Mesenchymal stem cell (in vitro differentiated cells and primary cell): ENCODE results near the gene PLPPR1.

ENCODE experiments used
- DNase-seq: peaks from one replicate; pipeline ENCODE4 v3.0.0-alpha.2; 2013
- H2AFZ ChIP-seq: one replicate; pipeline ENCODE4 v1.6.1; 2013; ENCODE audit warnings: low read depth, mild to moderate bottlenecking, control low read depth, inconsistent platforms, low read length, moderate library complexity
- H2AK5ac ChIP-seq: 2 replicates; pipeline ENCODE4 v1.6.1; 2013; ENCODE audit warnings: low read length, moderate library complexity, mild to moderate bottlenecking, inconsistent platforms; ENCODE audit not compliant: severe bottlenecking
- H2BK120ac ChIP-seq: one replicate; pipeline ENCODE4 v1.6.1; 2013; ENCODE audit warnings: low read depth, mild to moderate bottlenecking, inconsistent platforms, low read length, moderate library complexity
- H2BK12ac ChIP-seq, 2 experiments: one replicate each; pipeline ENCODE4 v1.6.1; 2013; ENCODE audit warnings: inconsistent platforms in 2 of 2, low read length in 2 of 2, mild to moderate bottlenecking in 2 of 2, moderate library complexity in 2 of 2, control low read depth in 1 of 2
- H2BK15ac ChIP-seq: one replicate; pipeline ENCODE4 v1.6.1; 2013; ENCODE audit warnings: mild to moderate bottlenecking, low read depth, inconsistent platforms; ENCODE audit not compliant: poor library complexity, severe bottlenecking
- H2BK5ac ChIP-seq: 2 replicates; pipeline ENCODE4 v1.6.1; 2013; ENCODE audit warnings: low read depth, mild to moderate bottlenecking, low read length, control low read depth, inconsistent platforms; ENCODE audit not compliant: poor library complexity, severe bottlenecking
- H3K14ac ChIP-seq, 2 experiments: one replicate each; pipeline ENCODE4 v1.6.1; 2013; ENCODE audit warnings: inconsistent platforms in 2 of 2, low read length in 2 of 2, control low read depth in 1 of 2, mild to moderate bottlenecking in 1 of 2, moderate library complexity in 1 of 2
- H3K18ac ChIP-seq, 2 experiments: one replicate each; pipeline ENCODE4 v1.6.1; 2013; ENCODE audit warnings: inconsistent platforms in 2 of 2, low read length in 2 of 2, control low read depth in 1 of 2, low read depth in 1 of 2, mild to moderate bottlenecking in 1 of 2
- H3K23ac ChIP-seq, 2 experiments: one replicate each; pipeline ENCODE4 v1.6.1; 2013; ENCODE audit warnings: inconsistent platforms in 2 of 2, low read length in 2 of 2, mild to moderate bottlenecking in 2 of 2, moderate library complexity in 2 of 2, control low read depth in 1 of 2
- H3K27ac ChIP-seq: 2 replicates; pipeline ENCODE4 v1.5.1; 2013; ENCODE audit warnings: mild to moderate bottlenecking, moderate library complexity, low read length, control low read depth, inconsistent platforms; ENCODE audit not compliant: poor library complexity, severe bottlenecking
- H3K27me3 ChIP-seq, 2 experiments: 2 replicates each; pipeline versions ENCODE4 v1.6.1 to v1.7.0; 2013; ENCODE audit warnings: low read length in 2 of 2, mild to moderate bottlenecking in 2 of 2, moderate library complexity in 2 of 2, control low read depth in 1 of 2, inconsistent platforms in 1 of 2; ENCODE audit not compliant: control insufficient read depth in 1 of 2, insufficient read depth in 1 of 2
- H3K36me3 ChIP-seq, 2 experiments: 2 replicates each; pipeline versions ENCODE4 v1.6.1 to v1.7.0; 2013; ENCODE audit warnings: low read length in 2 of 2, control low read depth in 1 of 2, inconsistent platforms in 1 of 2, low read depth in 1 of 2, mild to moderate bottlenecking in 1 of 2; ENCODE audit not compliant: insufficient read depth in 2 of 2, control insufficient read depth in 1 of 2
- H3K4ac ChIP-seq, 2 experiments: one replicate each; pipeline ENCODE4 v1.6.1; 2013; ENCODE audit warnings: inconsistent platforms in 2 of 2, low read length in 2 of 2, mild to moderate bottlenecking in 2 of 2, moderate library complexity in 2 of 2, control low read depth in 1 of 2, low read depth in 1 of 2
- H3K4me1 ChIP-seq: 2 replicates; pipeline ENCODE4 v1.6.1; 2013; ENCODE audit warnings: low read depth, low read length, control low read depth; ENCODE audit not compliant: control insufficient read depth, insufficient read depth
- H3K4me2 ChIP-seq: 2 replicates; pipeline ENCODE4 v1.6.1; 2013; ENCODE audit warnings: low read length, mild to moderate bottlenecking, inconsistent platforms; ENCODE audit not compliant: poor library complexity, severe bottlenecking
- H3K4me3 ChIP-seq, 2 experiments: 2 replicates each; pipeline versions ENCODE4 v1.5.1 to v1.7.0; 2013; ENCODE audit warnings: low read length in 2 of 2, mild to moderate bottlenecking in 2 of 2, control low read depth in 1 of 2, low read depth in 1 of 2; ENCODE audit not compliant: insufficient read depth in 1 of 2
- H3K79me1 ChIP-seq: replicated peaks from 2 replicates; pipeline ENCODE4 v1.6.1; 2013; ENCODE audit warnings: mild to moderate bottlenecking, control low read depth, low read length, inconsistent platforms; ENCODE audit not compliant: poor library complexity, severe bottlenecking
- H3K9ac ChIP-seq: 2 replicates; pipeline ENCODE4 v1.7.0; 2013; ENCODE audit warnings: mild to moderate bottlenecking, low read length, moderate library complexity
- H3K9me3 ChIP-seq: 2 replicates; pipeline ENCODE4 v1.7.0; 2013; ENCODE audit warnings: mild to moderate bottlenecking, low read length; ENCODE audit not compliant: control insufficient read depth
- H4K8ac ChIP-seq: one replicate; pipeline ENCODE4 v1.6.1; 2013; ENCODE audit warnings: inconsistent platforms, mild to moderate bottlenecking, low read length, moderate library complexity
- H4K91ac ChIP-seq: one replicate; pipeline ENCODE4 v1.6.1; 2013; ENCODE audit warnings: mild to moderate bottlenecking, low read length, inconsistent platforms
- WGBS: methylation state at CpG from one replicate; pipeline ENCODE4 v1.1.7; 2013; ENCODE audit warnings: mixed read lengths; 5-methylcytosine and 5-hydroxymethylcytosine counted together

The PLPPR1 gene

DNA sequence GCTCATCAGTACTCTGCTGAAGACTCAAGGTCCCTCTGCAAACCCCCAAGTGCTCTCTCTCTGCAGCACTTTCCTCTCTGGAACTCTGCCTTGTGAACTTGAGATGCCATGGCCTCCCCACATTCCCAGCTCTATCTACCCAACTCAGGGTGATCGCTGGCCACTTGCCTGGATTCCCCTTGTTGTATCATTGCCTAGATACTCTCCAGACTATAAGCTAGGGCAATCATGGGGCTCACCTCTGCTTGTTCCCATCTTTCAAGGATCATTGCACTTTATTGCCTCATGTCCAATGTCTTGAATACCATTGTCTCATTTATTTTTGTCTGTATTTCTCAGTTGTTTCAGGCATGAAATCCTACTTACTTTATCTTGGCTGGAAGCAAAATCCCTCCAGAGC is 144.1 kb downstream of the PLPPR1 start:
- no peak overlapping the region for H3K4me3 ChIP-seq
- no peak overlapping the region for H3K4me2 ChIP-seq
- no peak overlapping the region for H4K91ac ChIP-seq
- no peaks in the 10 kb centered on the region for H3K4me1 ChIP-seq
- H2AK5ac ChIP-seq, result no peak overlapping the region
- H3K9me3 ChIP-seq, result no peaks in the 10 kb centered on the region
- H2BK12ac ChIP-seq, result no peak overlapping the region
- no peak overlapping the region for H3K27ac ChIP-seq
- H2BK120ac ChIP-seq, result no peak overlapping the region
- H2BK15ac ChIP-seq, result no peak overlapping the region
- H3K14ac ChIP-seq, result no peak overlapping the region
- H3K27me3 ChIP-seq, result no peaks in the 10 kb centered on the region
- no peak overlapping the region for H2AFZ ChIP-seq
- no peak overlapping the region for H3K9ac ChIP-seq
- WGBS, result 84% methylated on average over 1 of the region's 1 CpG
- no peaks in the 10 kb centered on the region for H3K36me3 ChIP-seq
- H3K79me1 ChIP-seq, result no peaks in the 10 kb centered on the region
- H3K4ac ChIP-seq, result no peak overlapping the region
- no peak overlapping the region for H3K18ac ChIP-seq
- no peak for DNase-seq
- no peak overlapping the region for H3K23ac ChIP-seq
- H4K8ac ChIP-seq, result no peak overlapping the region
- H2BK5ac ChIP-seq, result no peak overlapping the region

DNA sequence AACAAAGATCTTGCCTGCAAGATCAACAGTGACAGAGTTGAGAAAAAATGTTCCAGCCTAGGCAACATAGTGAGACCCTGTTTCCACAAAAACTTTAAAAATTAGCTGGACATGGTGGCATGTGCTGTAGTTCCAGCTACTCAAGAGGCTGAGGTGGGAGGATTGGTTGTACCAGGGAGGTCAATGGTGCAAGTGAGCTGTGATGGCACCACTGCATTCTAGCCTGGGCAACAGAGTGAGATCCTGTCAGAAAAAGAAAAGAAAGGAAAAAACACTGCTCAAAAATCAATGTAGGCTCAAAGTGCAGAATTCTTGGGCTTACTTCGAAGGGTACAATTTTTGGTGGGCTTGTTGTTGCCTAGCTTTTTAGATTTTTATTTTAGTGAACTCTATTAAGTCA is 145.4 kb downstream of the PLPPR1 start:
- H3K4me3 ChIP-seq, result no peak overlapping the region
- H2BK12ac ChIP-seq, result no peak overlapping the region
- no peak overlapping the region for H2AFZ ChIP-seq
- DNase-seq, result no peak
- H3K4me2 ChIP-seq, result no peak overlapping the region
- no peak overlapping the region for H2BK120ac ChIP-seq
- H2BK5ac ChIP-seq, result no peak overlapping the region
- no peak overlapping the region for H3K18ac ChIP-seq
- no peaks in the 10 kb centered on the region for H3K4me1 ChIP-seq
- H3K4ac ChIP-seq, result no peak overlapping the region
- no peaks in the 10 kb centered on the region for H3K36me3 ChIP-seq
- no peak overlapping the region for H3K27ac ChIP-seq
- H3K9ac ChIP-seq, result no peak overlapping the region
- H3K14ac ChIP-seq, result no peak overlapping the region
- H4K8ac ChIP-seq, result no peak overlapping the region
- no peaks in the 10 kb centered on the region for H3K9me3 ChIP-seq
- no peaks in the 10 kb centered on the region for H3K27me3 ChIP-seq
- H3K79me1 ChIP-seq, result no peaks in the 10 kb centered on the region
- WGBS, result 100% methylated on average over 1 of the region's 1 CpG
- no peak overlapping the region for H2BK15ac ChIP-seq
- no peak overlapping the region for H4K91ac ChIP-seq
- no peak overlapping the region for H3K23ac ChIP-seq
- no peak overlapping the region for H2AK5ac ChIP-seq

DNA sequence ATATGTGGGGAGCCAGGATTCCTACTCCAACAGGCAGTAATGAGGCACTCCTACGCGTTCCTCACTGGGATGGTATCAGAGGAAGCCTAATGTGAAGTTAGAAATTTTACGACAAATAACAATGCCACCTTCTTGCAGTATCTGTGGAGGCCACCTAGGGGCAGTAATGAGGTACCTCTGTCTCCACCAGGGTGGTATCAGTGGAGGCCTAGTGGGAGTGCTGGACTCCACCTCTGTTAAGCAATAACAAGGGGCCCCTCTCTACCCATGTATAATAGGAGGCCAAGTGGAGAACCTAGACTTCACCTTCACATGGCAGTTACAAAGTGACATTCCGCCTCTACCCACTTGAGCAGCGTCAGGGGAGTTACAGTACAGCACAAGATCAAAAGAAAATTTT is 147.9 kb downstream of the PLPPR1 start:
- Histone ChIP-seq H4K8ac (no peak overlapping the region), H2BK5ac (no peak overlapping the region), H2AFZ (no peak overlapping the region), H3K4me3 (no peak overlapping the region), H2BK12ac (no peak overlapping the region), H3K4me2 (no peak overlapping the region), H3K36me3 (no peaks in the 10 kb centered on the region), H3K4me1 (no peaks in the 10 kb centered on the region), H3K27ac (no peak overlapping the region), H3K18ac (no peak overlapping the region), H3K14ac (no peak overlapping the region), H3K79me1 (no peaks in the 10 kb centered on the region), H3K27me3 (no peaks in the 10 kb centered on the region), H2BK120ac (no peak overlapping the region), H3K23ac (no peak overlapping the region), H3K4ac (no peak overlapping the region), H2BK15ac (no peak overlapping the region), H2AK5ac (no peak overlapping the region), H3K9me3 (no peaks in the 10 kb centered on the region), H3K9ac (no peak overlapping the region), H4K91ac (no peak overlapping the region)
- WGBS, result 84% methylated on average over 5 of the region's 5 CpGs
- no peak for DNase-seq

GRCh38 chr9:101184813-101185278 is 156.3 kb downstream of the PLPPR1 start:
- Histone ChIP-seq H3K27me3 (no peaks in the 10 kb centered on the region), H2AK5ac (no peak overlapping the region), H2BK120ac (no peak overlapping the region), H2BK15ac (no peak overlapping the region), H3K9me3 (no peaks in the 10 kb centered on the region), H3K36me3 (no peaks in the 10 kb centered on the region), H2BK12ac (no peak overlapping the region), H3K18ac (no peak overlapping the region), H2BK5ac (no peak overlapping the region), H3K79me1 (no peaks in the 10 kb centered on the region), H3K4me2 (no peak overlapping the region), H3K4me1 (no peaks in the 10 kb centered on the region), H3K23ac (no peak overlapping the region), H4K8ac (no peak overlapping the region), H3K27ac (no peak overlapping the region), H4K91ac (no peak overlapping the region), H3K4me3 (no peak overlapping the region), H2AFZ (no peak overlapping the region), H3K4ac (no peak overlapping the region), H3K9ac (no peak overlapping the region), H3K14ac (no peak overlapping the region)
- 70% methylated on average over 2 of the region's 2 CpGs for WGBS
- DNase-seq, result no peak
